SK-N-SH treated with all-trans-retinoic acid at 6 μM for 48 hours (cell line): Measurements from ENCODE around the gene PAEP.

ENCODE experiments used
- ARNTL ChIP-seq: fragments of 450-650 bp; formaldehyde crosslinking; IDR thresholded peaks from 2 replicates; pipeline ENCODE4 v1.5.0; 2020; ENCODE audit warnings: low read depth, mild to moderate bottlenecking, moderate library complexity, borderline replicate concordance
- CSDC2 ChIP-seq: fragments of 250-450 bp; sonication (Bioruptor Pico); IDR thresholded peaks from 2 replicates; pipeline ENCODE4 v1.5.0; 2020; ENCODE audit warnings: mild to moderate bottlenecking, moderate library complexity
- OSR1 ChIP-seq: fragments of 250-450 bp; sonication (Bioruptor Pico); IDR thresholded peaks from 2 replicates; pipeline ENCODE4 v1.8.0; 2022; ENCODE audit warnings: moderate library complexity, mild to moderate bottlenecking, inconsistent platforms
- SNAI2 ChIP-seq: fragments of 250-450 bp; sonication (Bioruptor Pico); IDR thresholded peaks from 2 replicates; pipeline ENCODE4 v1.5.0; 2020; ENCODE audit warnings: mild to moderate bottlenecking, moderate library complexity
- TCF4 ChIP-seq: fragments of 250-450 bp; sonication (Bioruptor Pico); IDR thresholded peaks from 2 replicates; pipeline ENCODE4 v1.8.0; 2021; ENCODE audit warnings: mild to moderate bottlenecking, moderate library complexity, borderline replicate concordance
- TF ChIP-seq, protein P1 (sequence below): fragments of 250-450 bp; sonication (Bioruptor Pico); IDR thresholded peaks from 2 replicates; pipeline ENCODE4 v1.8.0; 2020; ENCODE audit warnings: mild to moderate bottlenecking, moderate library complexity, borderline replicate concordance
- TF ChIP-seq, protein P2 (sequence below): fragments of 250-450 bp; sonication (Bioruptor Pico); IDR thresholded peaks from 2 replicates; pipeline ENCODE4 v1.8.0; 2021; ENCODE audit warnings: low read depth, mild to moderate bottlenecking, moderate library complexity, borderline replicate concordance

DNA sequence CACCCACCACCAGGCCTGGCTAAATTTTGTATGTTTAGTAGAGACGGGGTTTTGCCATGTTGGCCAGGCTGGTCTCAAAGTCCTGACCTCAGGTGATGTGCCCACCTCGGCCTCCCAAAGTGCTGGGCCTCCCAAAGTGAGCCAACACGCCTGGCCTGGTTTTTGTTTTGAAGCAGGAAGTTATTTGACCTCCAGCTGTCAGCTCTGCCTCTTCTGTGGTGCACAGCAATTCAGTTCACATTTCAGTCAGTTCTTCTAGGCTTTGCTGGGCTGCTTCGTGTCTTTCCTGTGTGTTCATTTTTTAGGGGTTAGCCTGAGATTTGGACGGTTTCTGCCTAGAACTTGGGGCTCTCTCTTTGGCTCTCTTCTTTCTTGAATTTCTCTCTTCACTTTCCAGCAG lies 31.4 kb upstream of the PAEP start:
- TF ChIP-seq ARNTL: no peak
- TF ChIP-seq TCF4 (CRISPR knock-in tag): no peak
- TF ChIP-seq CSDC2: no peak
- TF ChIP-seq, protein P1, sequence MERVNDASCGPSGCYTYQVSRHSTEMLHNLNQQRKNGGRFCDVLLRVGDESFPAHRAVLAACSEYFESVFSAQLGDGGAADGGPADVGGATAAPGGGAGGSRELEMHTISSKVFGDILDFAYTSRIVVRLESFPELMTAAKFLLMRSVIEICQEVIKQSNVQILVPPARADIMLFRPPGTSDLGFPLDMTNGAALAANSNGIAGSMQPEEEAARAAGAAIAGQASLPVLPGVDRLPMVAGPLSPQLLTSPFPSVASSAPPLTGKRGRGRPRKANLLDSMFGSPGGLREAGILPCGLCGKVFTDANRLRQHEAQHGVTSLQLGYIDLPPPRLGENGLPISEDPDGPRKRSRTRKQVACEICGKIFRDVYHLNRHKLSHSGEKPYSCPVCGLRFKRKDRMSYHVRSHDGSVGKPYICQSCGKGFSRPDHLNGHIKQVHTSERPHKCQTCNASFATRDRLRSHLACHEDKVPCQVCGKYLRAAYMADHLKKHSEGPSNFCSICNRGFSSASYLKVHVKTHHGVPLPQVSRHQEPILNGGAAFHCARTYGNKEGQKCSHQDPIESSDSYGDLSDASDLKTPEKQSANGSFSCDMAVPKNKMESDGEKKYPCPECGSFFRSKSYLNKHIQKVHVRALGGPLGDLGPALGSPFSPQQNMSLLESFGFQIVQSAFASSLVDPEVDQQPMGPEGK: no peak
- no peak for TF ChIP-seq SNAI2 (CRISPR knock-in tag)
- TF ChIP-seq, protein P2, sequence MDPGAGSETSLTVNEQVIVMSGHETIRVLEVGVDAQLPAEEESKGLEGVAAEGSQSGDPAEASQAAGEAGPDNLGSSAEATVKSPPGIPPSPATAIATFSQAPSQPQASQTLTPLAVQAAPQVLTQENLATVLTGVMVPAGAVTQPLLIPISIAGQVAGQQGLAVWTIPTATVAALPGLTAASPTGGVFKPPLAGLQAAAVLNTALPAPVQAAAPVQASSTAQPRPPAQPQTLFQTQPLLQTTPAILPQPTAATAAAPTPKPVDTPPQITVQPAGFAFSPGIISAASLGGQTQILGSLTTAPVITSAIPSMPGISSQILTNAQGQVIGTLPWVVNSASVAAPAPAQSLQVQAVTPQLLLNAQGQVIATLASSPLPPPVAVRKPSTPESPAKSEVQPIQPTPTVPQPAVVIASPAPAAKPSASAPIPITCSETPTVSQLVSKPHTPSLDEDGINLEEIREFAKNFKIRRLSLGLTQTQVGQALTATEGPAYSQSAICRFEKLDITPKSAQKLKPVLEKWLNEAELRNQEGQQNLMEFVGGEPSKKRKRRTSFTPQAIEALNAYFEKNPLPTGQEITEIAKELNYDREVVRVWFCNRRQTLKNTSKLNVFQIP (CRISPR knock-in tag): no peak
- no peak for TF ChIP-seq OSR1
